ENCODE results near the gene CD99L2. TPM values are rescaled to one million over a fixed set of nuclear protein-coding genes. Genes with fewer than 3 reads are reported as not detected.

CD99L2 gene
- total RNA-seq, 4 donors from 2014 or later, result 11.9 to 32.2 (median 23.9) TPM

GRCh38 chrX:150936556-150936955, 38.1 kb upstream of the CD99L2 start:
- no peaks in the 10 kb centered on the region for H3K4me1 ChIP-seq
- peaks cover 0 to 5% (median 0%) of the 10 kb centered on the region in 4 donors for H3K9me3 ChIP-seq
- no peak for DNase-seq
- no peak overlapping the region for H3K27ac ChIP-seq
- no peaks in the 10 kb centered on the region for H3K36me3 ChIP-seq
- no peaks in the 10 kb centered on the region for H3K27me3 ChIP-seq
- H3K4me3 ChIP-seq, result no peak overlapping the region
- no peak for TF ChIP-seq POLR2A (IDR thresholded peaks at IDR 0.05)
- TF ChIP-seq CTCF (IDR thresholded peaks at IDR 0.05), result no peak

- Histone ChIP-seq H3K9me3 (peaks cover 0 to 5% (median 0%) of the 10 kb centered on the region in 4 donors), H3K27me3 (no peaks in the 10 kb centered on the region), H3K4me1 (no peaks in the 10 kb centered on the region), H3K36me3 (no peaks in the 10 kb centered on the region), H3K27ac (no peak overlapping the region), H3K4me3 (no peak overlapping the region)
- DNase-seq, result no peak
- no peak for TF ChIP-seq POLR2A (IDR thresholded peaks at IDR 0.05)
- TF ChIP-seq CTCF (IDR thresholded peaks at IDR 0.05), result no peak
Measured at GRCh38 chrX:150935467-150935866, 37.0 kb upstream of the CD99L2 start.

- Histone ChIP-seq H3K36me3 (no peaks in the 10 kb centered on the region), H3K27me3 (no peaks in the 10 kb centered on the region), H3K4me3 (no peak overlapping the region), H3K27ac (no peak overlapping the region), H3K9me3 (peaks cover 0 to 5% (median 0%) of the 10 kb centered on the region in 4 donors), H3K4me1 (no peaks in the 10 kb centered on the region)
- TF ChIP-seq CTCF (IDR thresholded peaks at IDR 0.05), result no peak
- no peak for TF ChIP-seq POLR2A (IDR thresholded peaks at IDR 0.05)
- no peak for DNase-seq
Measured at GRCh38 chrX:150934453-150934852, 36.0 kb upstream of the CD99L2 start.

GRCh38 chrX:150933945-150934350, 35.5 kb upstream of the CD99L2 start:
- H3K27ac ChIP-seq, result no peak overlapping the region

GRCh38 chrX:150929058-150929457, 30.6 kb upstream of the CD99L2 start:
- H3K9me3 ChIP-seq, result no peaks in the 10 kb centered on the region
- H3K4me1 ChIP-seq, result no peaks in the 10 kb centered on the region
- no peak for TF ChIP-seq POLR2A (IDR thresholded peaks at IDR 0.05)
- no peak for TF ChIP-seq CTCF (IDR thresholded peaks at IDR 0.05)
- H3K27me3 ChIP-seq, result no peaks in the 10 kb centered on the region
- no peaks in the 10 kb centered on the region for H3K36me3 ChIP-seq
- H3K4me3 ChIP-seq, result no peak overlapping the region
- no peak for DNase-seq
- no peak overlapping the region for H3K27ac ChIP-seq

More at GRCh38 chrX:150933945-150934350, 35.5 kb upstream of the CD99L2 start:
- no peak for DNase-seq
- Histone ChIP-seq H3K9me3 (peaks cover 0 to 5% (median 0%) of the 10 kb centered on the region in 4 donors), H3K27me3 (no peaks in the 10 kb centered on the region), H3K4me3 (no peak overlapping the region), H3K36me3 (no peaks in the 10 kb centered on the region), H3K4me1 (no peaks in the 10 kb centered on the region)
- no peak for TF ChIP-seq CTCF (IDR thresholded peaks at IDR 0.05)
- TF ChIP-seq POLR2A (IDR thresholded peaks at IDR 0.05), result no peak

- H3K36me3 ChIP-seq, result no peaks in the 10 kb centered on the region
- no peak overlapping the region for H3K4me3 ChIP-seq
- TF ChIP-seq CTCF (IDR thresholded peaks at IDR 0.05) (no peak), POLR2A (IDR thresholded peaks at IDR 0.05) (no peak)
- no peaks in the 10 kb centered on the region for H3K4me1 ChIP-seq
- no peaks in the 10 kb centered on the region for H3K9me3 ChIP-seq
- no peak for DNase-seq
- H3K27me3 ChIP-seq, result no peaks in the 10 kb centered on the region
- no peak overlapping the region for H3K27ac ChIP-seq
Measured at GRCh38 chrX:150926791-150927190, 28.3 kb upstream of the CD99L2 start.
